GM19035 (cell line): ENCODE measurements around the gene LTA.

ENCODE experiments used
- ATAC-seq: cut with Tn5 transposase; IDR thresholded peaks from one replicate; pipeline ENCODE4 v1.9.1; 2021; ENCODE audit not compliant: unreplicated experiment

LTA gene

GRCh38 chr6:31622684-31623091, 50.6 kb downstream of the LTA start:
- no peak for ATAC-seq
